DOHH2 (cell line): ENCODE measurements around the gene SUPT4H1.

Source experiments
- EZH2phosphoT487 ChIP-seq: fragments of 200-600 bp; sonication (generic); IDR thresholded peaks from 2 replicates; pipeline ENCODE4 v1.6.1; 2017; ENCODE audit warnings: borderline replicate concordance, mild to moderate bottlenecking, antibody characterized with exemption, low read length, moderate library complexity, mixed read lengths
- TF ChIP-seq, protein P1 (sequence below): fragments of 200-600 bp; sonication (generic); IDR thresholded peaks from one replicate; pipeline ENCODE4 v1.5.1; 2014; ENCODE audit warnings: antibody characterized with exemption, mild to moderate bottlenecking, low read depth, low read length; ENCODE audit not compliant: poor library complexity, severe bottlenecking

DNA sequence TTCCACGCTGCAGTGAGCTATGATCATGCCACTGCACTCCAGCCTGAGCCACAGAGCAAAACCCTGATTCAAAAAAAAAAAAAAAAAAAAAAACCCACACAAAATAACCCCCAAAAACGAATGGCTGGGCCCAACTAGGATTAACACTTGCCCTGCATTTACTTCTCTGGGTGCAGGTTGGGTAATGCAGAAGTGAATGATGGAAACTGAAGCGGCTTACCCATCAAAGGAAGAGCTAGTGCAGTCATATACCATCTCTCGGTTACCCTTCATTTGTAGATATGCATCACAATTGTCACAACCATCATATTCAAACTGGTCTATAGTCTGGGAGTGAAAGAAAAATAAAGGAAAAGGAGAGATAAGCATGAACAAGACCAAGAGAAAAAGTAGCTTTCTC lies 819 bp downstream of the SUPT4H1 start:
- TF ChIP-seq, protein P1, sequence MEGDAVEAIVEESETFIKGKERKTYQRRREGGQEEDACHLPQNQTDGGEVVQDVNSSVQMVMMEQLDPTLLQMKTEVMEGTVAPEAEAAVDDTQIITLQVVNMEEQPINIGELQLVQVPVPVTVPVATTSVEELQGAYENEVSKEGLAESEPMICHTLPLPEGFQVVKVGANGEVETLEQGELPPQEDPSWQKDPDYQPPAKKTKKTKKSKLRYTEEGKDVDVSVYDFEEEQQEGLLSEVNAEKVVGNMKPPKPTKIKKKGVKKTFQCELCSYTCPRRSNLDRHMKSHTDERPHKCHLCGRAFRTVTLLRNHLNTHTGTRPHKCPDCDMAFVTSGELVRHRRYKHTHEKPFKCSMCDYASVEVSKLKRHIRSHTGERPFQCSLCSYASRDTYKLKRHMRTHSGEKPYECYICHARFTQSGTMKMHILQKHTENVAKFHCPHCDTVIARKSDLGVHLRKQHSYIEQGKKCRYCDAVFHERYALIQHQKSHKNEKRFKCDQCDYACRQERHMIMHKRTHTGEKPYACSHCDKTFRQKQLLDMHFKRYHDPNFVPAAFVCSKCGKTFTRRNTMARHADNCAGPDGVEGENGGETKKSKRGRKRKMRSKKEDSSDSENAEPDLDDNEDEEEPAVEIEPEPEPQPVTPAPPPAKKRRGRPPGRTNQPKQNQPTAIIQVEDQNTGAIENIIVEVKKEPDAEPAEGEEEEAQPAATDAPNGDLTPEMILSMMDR = no peak
- no peak for TF ChIP-seq EZH2phosphoT487
